T-helper 9 cell (primary cell): ENCODE results near the gene IGF2BP1.

Experiments
- DNase-seq: peaks from one replicate; pipeline ENCODE4 v3.0.0-alpha.2; 2020

The IGF2BP1 gene

DNA sequence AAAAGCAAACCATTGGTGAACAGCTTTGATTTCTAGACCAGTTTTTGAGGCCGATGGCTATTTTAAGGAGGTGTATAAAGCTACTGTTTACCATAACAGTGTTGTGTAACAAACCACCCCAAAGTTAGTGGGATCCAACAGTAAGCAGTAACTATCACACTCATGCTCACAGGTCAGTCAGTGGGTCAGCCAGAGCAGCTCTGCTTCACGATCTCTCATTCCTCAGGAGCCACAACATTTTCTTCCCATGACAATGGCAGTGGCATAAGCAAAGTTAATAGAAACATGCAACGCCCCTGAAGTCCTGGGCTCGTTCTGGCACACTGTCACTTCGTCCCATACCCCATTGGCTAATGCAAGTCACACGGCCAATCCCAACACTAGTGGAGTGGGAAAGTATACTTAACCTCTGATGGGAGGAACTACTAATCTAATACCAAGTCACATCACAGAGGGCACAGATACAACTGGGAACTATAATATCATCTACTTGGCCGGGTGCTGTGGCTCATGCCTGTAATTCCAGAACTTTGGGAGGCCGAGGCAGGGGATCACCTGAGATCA lies 107.4 kb downstream of the IGF2BP1 start:
- DNase-seq = no peak
